GM13976 (cell line): ENCODE results near the gene MEX3D.
"Not testable (repeated sequence)": the region's sequence is repeated elsewhere in the genome, so short reads cannot be mapped to it uniquely, and the experiment has no call there.

Experiments
- DNase-seq: peaks from one replicate; pipeline ENCODE4 v3.0.0; 2012; ENCODE audit warnings: low spot score
- CTCF ChIP-seq: IDR thresholded peaks from 2 replicates; pipeline ENCODE4 v1.5.1; 2012; ENCODE audit warnings: borderline replicate concordance, mild to moderate bottlenecking; ENCODE audit not compliant: insufficient read depth; ENCODE audit errors: extremely low read depth, missing control alignments, control extremely low read depth
- in situ Hi-C: fragments of 300-500 bp; cut with MboI; formaldehyde crosslinking; loops from one replicate; pipeline ENCODE4 v1.12.0; 2022; ENCODE audit warnings: low sequenced_read_pairs, mixed read lengths, inconsistent platforms; ENCODE audit not compliant: unreplicated experiment

Gene MEX3D

GRCh38 chr19:1524287-1524971 is 43.7 kb downstream of the MEX3D start:
- TF ChIP-seq CTCF = no peak
- no peak for DNase-seq
- in situ Hi-C loops = no loop called here

GRCh38 chr19:1523412-1524286 is 44.5 kb downstream of the MEX3D start, which contains the start of gene PLK5:
Gene PLK5 (plus strand): TSS chr19:1524077. CDS start chr19:1526997, 2,920 bp downstream.
- no peak for DNase-seq
- in situ Hi-C loops = no loop called here
- TF ChIP-seq CTCF = no peak

DNA sequence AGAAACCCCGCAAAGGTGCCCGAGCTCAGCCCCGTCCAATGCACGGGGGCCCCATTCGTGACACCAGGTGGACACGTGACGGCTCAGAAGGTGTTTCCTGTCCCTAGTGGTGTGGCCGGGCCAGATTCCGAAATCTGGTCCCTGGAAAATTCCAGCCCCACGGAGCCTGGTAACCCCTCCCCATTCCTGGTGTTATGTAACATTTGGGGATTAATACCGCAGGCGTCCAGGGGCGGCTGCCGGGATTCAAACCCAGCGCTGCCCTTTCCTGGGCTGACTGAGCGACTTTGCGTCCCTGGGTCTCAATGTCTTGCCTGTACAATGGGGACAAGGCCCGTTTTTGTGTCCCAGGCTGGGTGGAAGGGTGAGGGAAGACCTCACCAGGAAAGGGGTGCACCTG is 45.3 kb downstream of the MEX3D start:
- no peak for DNase-seq
- in situ Hi-C loops = no loop called here
- no peak for TF ChIP-seq CTCF

DNA sequence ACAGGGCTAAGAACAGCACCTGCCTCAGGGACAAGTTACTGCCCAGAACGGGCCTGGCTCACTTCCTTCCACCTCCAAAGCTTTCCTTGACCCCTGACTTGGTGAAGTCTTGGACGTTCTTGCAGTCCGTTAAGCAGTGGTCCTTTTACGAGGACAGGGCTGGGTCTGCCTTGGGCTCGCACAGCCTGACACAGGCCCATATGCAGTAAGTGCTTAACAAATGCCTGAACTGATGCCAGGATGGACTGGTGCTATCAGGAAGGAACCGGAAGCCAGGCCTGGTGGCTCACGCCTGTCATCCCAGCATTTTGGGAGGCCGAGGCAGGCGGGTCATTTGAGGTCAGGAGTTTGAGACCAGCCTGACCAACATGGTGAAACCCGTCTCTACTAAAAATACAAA is 46.1 kb downstream of the MEX3D start:
- DNase-seq = no peak
- in situ Hi-C loops = no loop called here
- TF ChIP-seq CTCF = no peak

- in situ Hi-C loops = no loop called here
- no peak for TF ChIP-seq CTCF
- DNase-seq = no peak
These were observed 46.5 kb downstream of the MEX3D start for GRCh38 chr19:1521636-1522035.

- no peak for DNase-seq
- no peak for TF ChIP-seq CTCF
- in situ Hi-C loops = no loop called here
These were observed 47.8 kb downstream of the MEX3D start for GRCh38 chr19:1520203-1520780.

- in situ Hi-C loops, DNase-seq: not testable (repeated sequence)
These were observed 48.3 kb downstream of the MEX3D start for GRCh38 chr19:1519802-1520201.
